GM21381 (cell line): ENCODE measurements around the gene NEDD4L.

Experiments used
- ATAC-seq: cut with Tn5 transposase; IDR thresholded peaks from one replicate; pipeline ENCODE4 v1.9.1; 2021; ENCODE audit warnings: mild to moderate bottlenecking, moderate library complexity; ENCODE audit not compliant: unreplicated experiment

Gene NEDD4L

DNA sequence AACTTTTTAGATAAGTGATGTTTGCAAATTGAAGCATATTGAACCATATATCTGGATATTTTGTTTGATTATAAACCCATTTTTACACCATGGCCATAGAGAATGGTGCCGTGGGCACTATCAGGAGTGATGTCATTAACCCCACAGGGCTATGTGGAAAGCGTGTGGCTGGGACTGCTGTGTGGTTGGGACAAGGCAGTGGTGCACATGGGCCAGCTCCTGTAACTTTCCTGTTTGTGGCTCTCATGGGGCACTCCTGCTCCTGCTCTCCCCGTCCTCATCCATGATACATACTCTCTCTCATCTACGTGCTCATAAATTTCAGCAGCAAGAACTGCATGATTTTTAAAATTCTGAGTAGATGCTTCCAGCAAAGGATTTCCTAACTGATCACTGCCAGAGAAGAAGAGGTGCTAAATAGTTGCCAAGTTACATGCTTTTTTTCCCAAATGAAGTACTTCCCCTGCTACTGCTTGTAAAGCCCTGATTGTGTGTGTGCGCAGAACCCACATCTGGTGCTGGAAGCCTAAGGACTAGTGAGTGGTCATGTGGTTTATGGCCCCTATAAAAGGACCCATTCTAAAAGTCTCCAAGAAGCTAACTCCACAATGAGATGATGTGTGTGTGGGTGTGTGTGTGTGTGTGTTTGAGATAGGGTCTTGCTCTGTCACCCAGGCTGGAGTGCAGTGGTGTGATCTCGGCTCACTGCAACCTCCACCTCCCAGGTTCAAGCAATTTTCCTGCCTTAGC is 240.8 kb downstream of the NEDD4L start:
- no peak for ATAC-seq

DNA sequence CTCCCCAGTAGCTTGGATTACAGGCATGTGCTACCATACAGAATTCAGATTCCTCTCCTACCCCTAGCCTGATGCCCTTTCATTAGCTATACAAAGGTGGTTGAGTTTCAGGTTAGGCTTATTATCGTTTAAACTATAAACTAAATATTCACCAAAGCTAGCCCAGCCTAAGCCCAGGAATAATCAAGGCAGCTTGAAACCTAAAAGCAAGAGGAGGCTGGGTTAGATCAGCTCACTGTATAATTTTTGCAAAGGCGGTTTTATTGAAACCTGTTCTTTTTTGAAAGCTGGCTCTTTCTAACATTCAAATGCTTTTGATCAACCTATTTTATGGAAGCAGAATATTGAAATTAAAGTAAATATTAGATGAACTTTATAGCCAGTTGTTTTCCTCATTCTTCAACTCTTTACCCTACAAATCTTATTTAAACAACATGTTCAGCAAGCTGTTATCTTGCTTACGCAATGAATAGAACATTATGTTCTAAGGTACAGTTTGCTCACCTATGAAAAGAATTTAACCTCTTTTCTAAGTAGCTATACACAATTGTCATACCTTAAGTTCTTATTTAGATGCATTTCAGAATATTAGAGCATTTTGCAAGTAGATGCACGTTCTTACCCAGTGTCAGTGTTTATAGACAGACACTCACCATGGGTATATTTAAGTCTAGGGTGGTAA is 241.6 kb downstream of the NEDD4L start:
- ATAC-seq: no peak

DNA sequence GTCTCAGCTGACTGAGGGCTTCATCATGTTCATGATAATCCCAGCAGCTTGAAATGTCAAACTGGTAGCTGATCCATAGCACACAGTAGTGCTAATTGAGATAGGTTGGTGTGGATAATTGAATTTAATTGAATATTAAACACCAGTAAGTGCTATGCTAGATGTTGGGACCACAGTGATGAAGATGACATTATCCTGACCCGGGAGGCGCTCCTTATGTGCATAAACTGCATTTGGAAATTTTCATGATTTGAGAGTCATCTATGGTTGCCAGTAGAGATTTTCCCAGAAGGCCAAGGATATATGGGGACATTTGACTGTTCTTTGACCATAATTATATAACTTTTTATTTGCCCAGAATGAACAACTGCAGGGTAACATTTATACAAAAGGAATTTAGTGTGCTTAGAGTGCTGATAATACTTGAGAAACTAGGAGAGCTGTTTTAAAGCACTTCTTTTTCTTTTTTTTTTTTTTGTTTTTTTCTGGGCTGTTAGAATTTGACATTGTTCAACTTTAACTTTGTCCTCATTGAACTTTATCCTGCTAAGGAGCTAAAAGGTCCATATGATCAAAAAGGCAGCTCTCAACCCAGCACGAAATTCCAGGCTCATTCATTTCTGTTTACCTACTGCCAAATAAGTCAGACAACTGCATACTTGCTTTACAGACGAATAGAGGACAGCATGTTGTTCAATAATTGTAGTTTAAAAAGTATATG is 242.8 kb downstream of the NEDD4L start:
- no peak for ATAC-seq

DNA sequence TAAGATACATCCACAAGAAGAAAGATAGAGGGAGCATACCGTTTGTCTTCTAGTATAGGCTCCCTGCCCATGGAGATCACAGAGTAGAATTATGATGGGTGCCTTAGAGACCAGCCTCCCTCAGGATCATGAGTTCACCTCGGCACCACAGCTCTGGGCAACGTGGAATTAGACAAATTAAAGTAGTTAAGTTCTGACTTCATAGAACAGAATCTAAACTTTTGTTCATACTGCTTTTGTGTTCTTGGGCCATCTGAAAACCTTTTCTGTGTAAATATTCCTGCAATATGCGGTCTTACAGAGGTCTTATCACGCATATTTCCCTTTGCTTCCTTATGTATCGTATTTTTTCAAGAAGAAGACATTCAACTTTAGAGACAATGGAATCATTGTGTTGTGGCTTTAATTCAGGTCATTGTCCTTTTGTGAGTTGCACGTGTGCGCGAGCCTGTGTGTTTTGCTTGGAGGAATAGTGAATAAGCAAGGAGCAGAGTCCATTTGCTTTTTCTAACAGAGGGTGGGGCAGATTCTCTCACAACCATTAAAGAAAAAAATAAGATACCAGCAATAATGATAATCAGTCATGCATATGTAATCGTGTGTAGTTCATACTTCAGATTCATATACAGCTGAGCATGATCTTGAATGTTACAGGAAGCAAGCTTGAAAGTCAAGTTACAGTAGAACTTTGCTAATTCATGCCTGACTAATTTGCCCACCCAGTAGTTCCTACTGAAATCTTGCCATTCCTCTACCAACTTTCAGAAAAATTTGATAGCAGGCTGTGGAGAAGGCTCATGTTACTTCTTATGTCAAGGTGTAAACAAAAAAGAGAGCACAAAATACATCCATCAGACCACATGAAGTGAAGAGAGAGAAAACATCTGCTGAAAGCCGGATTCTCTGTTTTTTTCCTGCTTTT is 243.6 kb downstream of the NEDD4L start:
- no peak for ATAC-seq

DNA sequence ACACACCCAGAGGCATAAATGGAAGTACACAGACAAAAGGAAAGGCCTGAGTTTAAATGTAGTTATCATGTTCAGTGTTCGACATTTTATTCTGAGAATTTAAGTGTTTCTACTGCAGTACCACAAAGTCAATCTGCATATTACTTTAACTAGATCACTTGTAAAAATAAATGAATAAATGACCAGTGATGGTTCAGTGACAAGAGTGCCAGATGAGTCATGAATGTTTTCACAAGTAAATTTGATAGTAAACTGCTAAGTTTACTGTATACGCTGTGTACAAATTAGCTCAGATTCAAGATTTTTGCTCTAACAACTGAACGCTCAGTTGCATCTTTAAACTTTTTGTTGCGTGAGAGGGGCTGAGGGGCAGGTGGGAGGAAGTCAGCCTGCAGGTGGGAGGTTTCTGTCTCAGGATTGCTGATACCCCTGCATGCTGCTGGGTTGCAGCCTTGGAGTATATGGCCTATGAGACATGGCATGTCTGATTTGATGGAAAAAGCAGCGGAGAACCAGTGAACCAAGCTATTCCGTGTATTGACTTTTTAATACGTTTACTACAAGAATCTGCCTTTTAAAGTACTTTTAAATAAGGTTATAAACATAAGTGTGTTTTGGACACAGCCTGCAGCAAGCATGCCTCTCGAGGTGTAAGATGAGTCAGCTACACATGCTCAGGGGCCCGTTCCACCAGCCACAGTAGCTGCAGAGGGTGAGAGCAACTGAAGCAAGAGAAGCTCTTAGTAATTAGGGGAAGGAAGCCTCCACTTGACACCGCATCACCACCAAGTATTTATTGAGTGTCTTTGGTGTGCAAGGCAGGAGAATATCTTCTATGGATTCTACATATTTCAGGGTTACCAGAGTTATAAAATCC is 245.1 kb downstream of the NEDD4L start:
- ATAC-seq: peak; percentile 68

DNA sequence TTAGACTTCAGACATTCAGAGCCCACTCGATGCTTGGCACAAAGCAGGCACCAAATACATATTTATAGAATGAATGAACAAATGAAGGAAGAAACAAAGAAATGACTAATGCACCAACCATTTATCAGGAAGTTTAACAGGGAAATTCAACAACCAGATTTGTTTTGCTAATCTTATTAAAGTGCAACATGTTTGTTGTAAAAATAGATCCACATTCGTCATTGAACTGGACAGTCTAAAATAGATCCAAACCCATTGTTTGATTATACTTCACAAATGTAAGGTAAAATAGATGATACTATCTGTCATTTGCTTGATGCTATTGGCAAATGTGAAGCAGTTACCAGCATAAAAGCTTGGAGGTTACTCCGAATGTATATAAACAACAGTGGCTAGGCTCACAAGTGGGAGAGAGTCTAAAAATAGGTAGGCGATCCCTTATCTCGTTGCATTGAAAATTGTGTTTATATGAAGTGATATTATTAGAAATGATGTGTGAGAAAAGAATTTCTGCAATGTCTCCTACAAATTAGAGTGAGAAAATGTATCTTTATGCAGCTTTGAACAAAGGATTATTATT is 246.2 kb downstream of the NEDD4L start:
- no peak for ATAC-seq

DNA sequence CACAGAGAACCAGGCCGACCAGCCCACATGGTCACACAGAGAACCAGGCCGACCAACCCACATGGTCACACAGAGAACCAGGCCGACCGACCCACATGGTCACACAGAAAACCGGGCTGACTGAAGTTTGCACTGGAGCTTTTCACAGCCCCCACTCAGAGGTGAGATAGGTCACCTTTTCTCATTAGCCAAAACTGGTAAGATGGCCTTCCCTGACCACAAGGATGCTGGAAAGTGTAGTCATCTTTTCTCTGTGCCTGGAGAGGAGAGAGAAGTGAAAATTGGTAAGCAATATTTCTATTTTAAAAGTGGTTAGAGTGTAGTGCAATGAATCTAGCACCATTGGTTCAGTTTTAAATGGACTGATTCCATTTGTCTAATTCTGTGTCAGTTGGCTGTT is 247.1 kb downstream of the NEDD4L start:
- no peak for ATAC-seq

DNA sequence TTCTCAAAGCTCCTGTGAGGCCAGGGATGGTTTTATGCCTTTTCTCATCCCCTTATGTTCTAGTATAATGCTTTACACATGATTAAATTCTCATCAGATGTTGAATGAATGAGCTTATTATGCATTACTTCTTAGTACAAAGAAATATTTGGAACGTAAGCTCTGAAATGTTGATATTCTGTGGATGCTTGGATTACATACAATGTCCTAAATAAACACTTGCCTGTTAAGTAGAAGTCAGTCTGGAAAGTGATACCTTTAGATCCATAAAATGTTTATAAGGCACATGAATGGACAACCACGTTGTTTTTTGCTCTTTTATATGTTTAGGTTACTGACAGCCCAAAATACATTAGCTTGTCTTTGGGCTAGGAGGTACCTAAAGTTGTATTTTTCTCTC is 248.6 kb downstream of the NEDD4L start:
- ATAC-seq: no peak

DNA sequence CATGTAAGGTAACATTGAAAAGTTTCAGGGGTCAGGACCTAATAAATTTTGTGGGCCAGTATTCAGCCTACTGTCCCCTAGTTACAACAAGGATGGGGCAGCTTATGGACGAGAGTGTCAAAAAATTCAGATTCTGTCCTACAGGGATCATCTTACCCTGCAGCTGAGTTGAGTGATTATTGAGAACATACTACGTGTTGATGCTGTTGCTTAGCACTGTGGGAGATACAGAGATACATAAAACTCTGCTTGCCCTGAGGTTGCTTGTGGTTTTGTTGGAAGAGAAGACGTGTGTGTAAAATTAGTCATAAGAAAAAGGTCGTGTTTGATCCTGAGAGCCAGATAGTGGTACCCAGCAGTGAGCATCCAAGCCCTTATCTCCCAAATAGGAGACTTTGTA is 253.2 kb downstream of the NEDD4L start:
- ATAC-seq: no peak

DNA sequence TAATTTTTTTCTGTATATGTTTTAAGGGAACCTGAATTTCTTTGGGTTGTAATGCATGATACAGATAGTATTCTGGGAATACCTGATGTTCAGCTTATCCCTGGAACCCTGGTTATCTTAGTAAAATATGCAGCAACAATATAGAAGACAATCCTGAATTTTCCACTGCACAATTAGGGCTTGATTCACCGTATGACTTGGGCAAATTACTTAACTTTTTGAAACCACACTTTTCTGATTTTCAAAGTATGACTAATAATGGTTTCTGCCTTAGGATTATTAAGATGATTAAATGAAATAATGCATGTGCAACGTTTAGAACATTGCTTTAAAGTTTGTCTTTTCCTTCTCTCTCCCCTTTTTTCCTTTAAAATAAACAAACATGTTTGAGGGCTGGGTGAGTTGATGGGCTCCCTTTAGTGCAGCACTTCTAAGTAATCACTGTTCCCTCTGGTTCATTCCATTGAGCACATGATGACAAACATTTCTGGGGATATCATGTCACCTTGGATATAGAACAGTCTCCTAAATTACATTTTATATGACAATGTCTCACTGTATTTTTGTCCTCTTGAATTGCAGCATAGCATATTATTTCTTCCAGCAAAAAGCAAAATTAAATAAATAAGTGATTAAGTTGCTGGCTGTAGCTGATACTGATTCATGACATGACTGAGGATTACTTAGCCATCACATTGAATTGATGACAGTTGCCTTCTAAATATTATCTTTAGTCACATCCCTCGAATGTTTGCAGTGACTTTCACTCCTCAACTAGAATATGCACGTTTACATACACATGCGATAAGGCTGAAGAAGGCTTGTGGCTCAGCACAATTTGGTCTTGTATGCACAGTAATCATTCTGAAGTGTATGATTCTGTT is 254.5 kb downstream of the NEDD4L start:
- no peak for ATAC-seq

DNA sequence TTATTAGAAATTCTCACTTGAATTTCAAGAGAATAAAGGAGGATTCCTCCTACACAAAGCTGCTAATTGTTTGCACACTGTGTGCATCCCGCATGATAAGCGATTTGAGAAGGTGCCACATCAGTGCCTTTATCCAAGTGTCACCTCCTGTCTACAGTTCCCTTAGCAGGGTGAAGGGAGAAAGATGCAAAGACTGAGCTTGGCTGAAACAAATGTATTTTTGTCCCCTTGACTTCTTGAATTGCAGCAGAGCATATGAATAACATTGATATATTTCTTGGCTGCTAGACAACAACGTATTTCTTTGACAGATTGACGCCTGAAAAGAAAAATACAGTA is 255.1 kb downstream of the NEDD4L start:
- ATAC-seq: no peak

DNA sequence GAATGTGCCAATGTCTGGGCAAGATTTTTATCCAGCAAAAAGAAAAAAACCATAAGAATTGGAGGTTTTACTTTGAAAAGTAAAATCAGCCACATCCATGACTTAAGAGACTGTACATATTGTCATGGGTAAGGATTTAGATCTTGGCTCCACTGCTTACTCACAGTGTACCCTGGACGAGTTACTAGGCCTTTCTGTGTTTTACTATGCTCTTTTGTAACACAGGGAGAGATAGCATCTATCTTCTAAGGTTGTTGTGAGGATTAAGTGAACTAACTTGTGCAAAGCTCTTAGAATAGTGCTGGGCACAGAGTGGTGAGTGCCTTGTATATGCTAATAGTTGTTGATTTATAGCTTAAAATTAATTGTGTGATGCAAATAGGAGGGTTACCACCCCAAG is 255.9 kb downstream of the NEDD4L start:
- ATAC-seq: no peak

DNA sequence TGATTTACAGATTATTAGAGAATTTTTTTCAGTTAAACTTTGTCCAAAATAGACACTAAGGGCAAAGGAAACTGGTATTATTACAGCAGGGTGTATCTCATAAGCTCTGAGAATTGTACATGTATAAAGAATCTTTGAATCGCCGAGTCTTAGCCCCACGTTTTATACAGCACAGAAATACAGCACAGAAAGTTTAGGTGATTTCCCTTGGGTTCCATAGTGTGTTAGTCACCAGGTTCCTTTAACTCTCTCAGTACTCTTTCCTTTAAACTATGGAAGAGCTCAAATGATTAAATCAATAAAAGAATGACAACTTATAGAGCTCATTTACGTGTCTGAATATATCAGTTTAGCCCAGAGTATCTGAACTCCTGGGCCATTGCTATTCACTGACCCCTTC is 256.8 kb downstream of the NEDD4L start:
- no peak for ATAC-seq

DNA sequence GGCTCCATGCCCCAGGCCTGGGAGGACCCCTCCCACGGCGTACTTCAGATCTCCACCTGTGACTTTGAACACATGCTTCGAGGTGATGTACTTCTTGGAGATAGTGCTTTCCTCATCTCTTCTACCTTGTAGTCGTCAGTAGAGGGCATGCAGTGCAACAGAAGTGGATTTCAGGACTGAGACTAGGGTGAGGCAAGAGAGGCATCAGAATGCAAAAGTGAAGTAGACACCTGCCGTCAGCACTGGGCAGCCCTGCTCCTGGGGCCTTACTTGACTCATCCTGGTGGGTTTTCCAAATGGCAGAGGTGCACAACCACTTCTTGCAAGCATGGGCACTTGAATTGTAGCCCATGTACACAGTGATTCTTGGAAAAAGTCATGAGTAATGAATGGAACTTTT is 258.8 kb downstream of the NEDD4L start:
- ATAC-seq: no peak

DNA sequence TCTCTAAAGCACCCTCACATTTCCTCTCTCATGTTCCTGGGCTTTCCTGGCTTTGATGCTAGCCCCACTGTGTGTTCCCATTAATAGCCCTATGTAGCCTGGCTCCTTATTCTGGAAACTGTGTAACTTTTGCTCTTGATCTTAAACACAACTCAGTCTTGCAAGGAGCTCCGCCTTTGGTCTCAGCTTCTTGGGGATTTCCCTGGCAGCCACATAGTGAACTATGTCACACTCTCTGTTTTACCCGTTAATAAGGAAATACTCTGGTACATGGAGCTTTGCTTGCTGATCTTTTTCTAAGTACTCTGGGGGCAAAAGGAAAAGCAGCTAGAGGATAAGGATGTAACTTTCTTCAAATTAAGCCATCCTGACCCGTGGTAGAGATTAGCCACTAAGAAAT is 259.3 kb downstream of the NEDD4L start:
- ATAC-seq: no peak

DNA sequence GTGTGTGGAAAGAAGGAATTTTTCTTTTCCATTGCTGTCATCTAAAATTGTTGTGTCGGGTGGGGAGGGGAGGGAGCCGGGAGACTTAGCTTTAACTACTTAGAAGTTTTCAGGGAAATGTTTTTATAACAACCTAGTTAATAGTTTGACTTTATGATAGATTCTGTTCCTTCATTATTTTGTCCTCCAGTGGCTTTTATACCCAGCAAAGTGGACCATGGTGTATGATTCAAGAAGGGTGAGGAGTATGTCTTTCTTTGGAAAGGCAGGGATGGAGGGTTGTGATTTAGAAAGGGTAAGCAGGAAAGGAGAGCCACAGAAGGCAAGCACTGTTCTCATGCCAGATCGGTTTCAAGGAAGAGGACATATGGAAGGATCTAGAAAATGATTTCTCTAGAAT is 261.8 kb downstream of the NEDD4L start:
- no peak for ATAC-seq

DNA sequence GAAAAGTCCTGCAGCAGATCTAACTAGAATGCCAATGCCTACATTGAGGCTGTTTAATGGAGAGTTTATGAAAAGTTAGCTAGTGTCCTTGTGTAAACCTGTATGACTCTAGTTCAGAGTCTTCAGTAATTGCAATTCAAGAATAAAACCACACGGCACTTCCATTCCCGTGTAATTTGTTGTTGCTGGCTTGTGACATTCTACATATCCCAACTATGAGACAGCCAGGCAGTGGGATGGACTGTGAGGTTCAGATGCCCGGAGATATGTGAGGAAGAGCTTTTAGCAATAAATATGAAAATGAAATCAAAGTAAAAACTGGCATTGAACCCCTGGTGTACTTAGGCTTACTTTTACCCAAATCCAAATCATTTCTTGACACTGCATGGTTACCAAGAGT is 263.4 kb downstream of the NEDD4L start:
- no peak for ATAC-seq

DNA sequence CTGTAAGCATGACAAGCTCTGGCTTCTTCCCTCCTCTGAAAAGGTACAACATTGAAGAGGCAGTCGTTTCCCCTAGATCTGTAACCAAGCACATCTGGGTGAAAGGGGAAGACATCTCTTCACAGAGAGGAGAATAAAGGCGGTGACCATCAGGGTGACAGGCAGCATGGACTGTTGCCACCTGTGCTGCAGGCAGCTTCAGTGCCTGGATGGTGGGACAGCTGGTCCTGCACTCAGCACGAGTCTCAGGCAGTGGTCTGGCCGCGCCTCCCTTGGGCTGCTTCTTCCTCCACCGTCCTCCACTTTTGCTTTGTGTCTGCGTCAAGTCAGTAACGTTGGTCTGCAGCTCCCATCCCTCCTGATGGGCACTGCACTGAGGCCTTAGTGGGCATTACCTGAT is 264.4 kb downstream of the NEDD4L start:
- ATAC-seq: no peak

DNA sequence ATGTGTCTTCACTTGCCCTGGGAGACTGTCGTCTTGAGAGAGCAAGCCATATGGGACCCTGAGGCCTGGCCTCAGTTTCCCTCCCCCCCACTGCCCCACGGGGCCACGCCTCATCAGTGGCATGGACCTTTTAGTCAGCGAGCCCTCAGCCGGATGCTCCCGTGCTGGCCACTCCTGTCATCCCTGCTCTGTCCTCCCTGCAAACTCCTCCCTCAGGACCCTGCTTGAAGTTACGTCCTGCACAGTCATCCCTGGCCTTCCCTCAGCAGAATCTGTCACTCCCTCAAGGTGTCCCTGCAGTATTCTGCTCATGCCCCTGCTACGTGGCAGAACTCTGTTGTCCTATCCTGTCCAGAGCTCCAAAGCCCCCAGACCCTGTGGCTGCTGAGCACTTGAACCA is 265.1 kb downstream of the NEDD4L start:
- no peak for ATAC-seq
